GM18526 (cell line): ENCODE results near the gene C1QTNF9.

Experiments used
- POLR2A ChIP-seq: IDR thresholded peaks from 3 replicates; pipeline ENCODE4 v1.6.1; 2011; ENCODE audit not compliant: insufficient read length; ENCODE audit errors: extremely low read depth

C1QTNF9 gene

GRCh38 chr13:24348797-24349515 lies 39.6 kb downstream of the C1QTNF9 start:
- TF ChIP-seq POLR2A, result no peak

GRCh38 chr13:24351423-24351822 lies 42.0 kb downstream of the C1QTNF9 start:
- TF ChIP-seq POLR2A, result no peak

DNA sequence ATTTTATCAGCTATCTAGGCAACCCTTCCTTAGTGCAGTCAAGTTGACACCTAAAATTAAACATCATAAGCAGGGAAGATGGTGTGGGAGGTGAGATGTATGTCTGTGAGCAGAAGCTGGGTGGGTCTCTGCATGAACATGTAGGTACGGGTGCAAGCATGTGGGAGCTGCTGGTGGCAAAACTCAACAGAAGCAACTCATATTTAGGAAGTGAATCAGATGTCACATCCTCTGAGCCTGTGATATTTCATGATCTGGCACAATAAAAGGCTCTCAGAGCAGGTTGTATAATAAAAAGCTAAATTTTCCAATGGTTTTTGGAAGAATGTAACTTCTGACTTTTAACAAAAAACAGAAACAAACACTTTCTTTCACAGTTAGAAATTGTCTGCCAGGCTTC lies 44.4 kb downstream of the C1QTNF9 start:
- TF ChIP-seq POLR2A, result no peak

GRCh38 chr13:24355103-24355502 lies 45.7 kb downstream of the C1QTNF9 start:
- TF ChIP-seq POLR2A, result no peak

DNA sequence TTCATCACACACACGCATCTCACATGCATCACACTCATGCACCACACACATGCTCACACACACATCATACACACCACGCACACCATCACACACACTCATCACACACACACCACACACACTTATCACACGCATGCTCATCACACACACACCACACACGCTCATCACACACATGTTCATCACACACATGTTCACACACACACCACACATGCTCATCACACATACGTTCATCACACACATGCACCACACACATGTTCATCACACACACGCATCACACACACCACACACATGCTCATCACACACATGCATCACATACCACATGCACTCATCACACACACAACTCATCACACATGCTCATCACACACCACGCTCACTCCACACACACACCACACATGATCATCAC lies 46.9 kb downstream of the C1QTNF9 start:
- TF ChIP-seq POLR2A, result no peak

GRCh38 chr13:24356837-24357236 lies 47.5 kb downstream of the C1QTNF9 start:
- TF ChIP-seq POLR2A, result no peak

DNA sequence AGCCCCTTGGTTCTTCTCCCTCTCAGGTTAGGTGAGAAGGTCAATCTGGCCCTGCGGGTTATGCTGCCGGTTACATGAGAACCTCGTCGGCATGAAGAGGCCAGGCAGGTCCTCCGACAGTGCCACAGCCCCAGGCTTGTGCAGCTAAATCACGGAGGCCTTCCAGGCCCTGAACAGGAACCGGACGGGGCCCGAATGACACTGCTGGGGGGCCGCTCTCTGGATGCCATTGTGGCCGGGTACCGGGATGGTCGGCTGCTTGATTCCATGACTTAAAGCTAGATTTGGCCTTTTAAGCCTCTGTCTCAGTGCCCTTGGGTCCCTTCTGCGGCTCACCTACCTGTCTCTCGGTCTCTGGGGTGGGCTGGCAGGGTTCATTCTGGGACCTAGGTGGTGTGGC lies 48.4 kb downstream of the C1QTNF9 start:
- TF ChIP-seq POLR2A, result no peak

GRCh38 chr13:24360106-24360505 lies 50.7 kb downstream of the C1QTNF9 start:
- TF ChIP-seq POLR2A, result no peak

GRCh38 chr13:24361113-24361512 lies 51.7 kb downstream of the C1QTNF9 start:
- TF ChIP-seq POLR2A, result no peak

- TF ChIP-seq POLR2A, result no peak
Observed at GRCh38 chr13:24361852-24362366, 52.5 kb downstream of the C1QTNF9 start.

GRCh38 chr13:24362435-24362952 lies 53.1 kb downstream of the C1QTNF9 start:
- no peak for TF ChIP-seq POLR2A

DNA sequence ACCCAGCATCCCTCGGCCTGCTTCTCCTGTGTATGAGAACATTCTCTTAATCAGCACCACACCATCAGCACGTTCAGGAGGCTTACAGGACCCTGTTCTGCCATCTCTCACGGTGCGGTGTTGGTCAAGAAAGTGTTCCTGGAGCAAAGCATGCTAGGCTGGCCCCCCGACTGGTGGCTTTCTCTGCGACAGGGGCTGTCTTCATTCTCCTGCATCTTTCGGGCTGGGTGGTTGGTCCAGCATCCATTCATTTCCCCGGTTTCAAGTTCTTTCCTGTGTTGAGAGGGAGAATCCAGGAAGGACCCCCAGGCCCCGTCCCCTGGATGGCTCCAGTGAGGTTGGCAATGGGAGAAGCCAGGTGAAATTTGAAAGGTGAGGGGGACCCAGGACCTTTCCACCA lies 55.8 kb downstream of the C1QTNF9 start:
- TF ChIP-seq POLR2A, result no peak
